Activated T-cell treated with anti-CD3 and anti-CD28 coated beads, Interleukin-2, amount 50 U/mL, for 4 hours (primary cell): ENCODE data around the gene TTC16. TPM values are rescaled to one million over a fixed set of nuclear protein-coding genes. Genes with fewer than 3 reads are reported as not detected.

Experiments used
- ATAC-seq, 2 donors: fragments of 200-7000 bp; cut with Tn5 transposase; one replicate each; pipeline ENCODE4 v1.10.0; 2021
- DNase-seq: peaks from one replicate; pipeline ENCODE4 v3.0.0-alpha.2; 2020
- H3K27me3 Mint-ChIP-seq: one replicate; pipeline ENCODE4 v1.8.0; 2021; ENCODE audit warnings: low read depth, mixed read lengths
- H3K36me3 Mint-ChIP-seq: one replicate; pipeline ENCODE4 v1.8.0; 2022; ENCODE audit warnings: mixed read lengths; ENCODE audit not compliant: insufficient read depth
- H3K4me1 Mint-ChIP-seq: one replicate; pipeline ENCODE4 v1.8.0; 2021; ENCODE audit warnings: low read depth, mixed read lengths
- H3K4me3 Mint-ChIP-seq: one replicate; pipeline ENCODE4 v1.8.0; 2021; ENCODE audit warnings: mild to moderate bottlenecking, moderate library complexity, mixed read lengths
- H3K9me3 Mint-ChIP-seq: one replicate; pipeline ENCODE4 v1.8.0; 2021; ENCODE audit warnings: mixed read lengths
- total RNA-seq, 3 donors: library from RNA; stranded (reverse); gene quantifications; one replicate each; pipeline ENCODE4 v1.2.1, GENCODE V29; 2021

The TTC16 gene
- total RNA-seq, 3 donors from 2014 or later, result 0.37 to 0.58 (median 0.57) TPM

GRCh38 chr9:127689329-127690000 lies 26.4 kb upstream of the TTC16 start:
- Mint-ChIP-seq H3K27me3 (peaks cover 2% of the 10 kb centered on the region), H3K36me3 (peaks cover 2% of the 10 kb centered on the region), H3K4me3 (no peak overlapping the region), H3K4me1 (no peaks in the 10 kb centered on the region), H3K9me3 (no peaks in the 10 kb centered on the region)
- ATAC-seq (no peak), DNase-seq (no peak)

- Mint-ChIP-seq H3K27me3 (no peaks in the 10 kb centered on the region), H3K9me3 (no peaks in the 10 kb centered on the region), H3K36me3 (peaks cover 2% of the 10 kb centered on the region), H3K4me3 (no peak overlapping the region), H3K4me1 (no peaks in the 10 kb centered on the region)
- ATAC-seq (no peak), DNase-seq (no peak)
These were observed 25.1 kb upstream of the TTC16 start for GRCh38 chr9:127690735-127691134.

GRCh38 chr9:127692071-127692470 lies 23.8 kb upstream of the TTC16 start:
- Mint-ChIP-seq H3K4me1 (no peaks in the 10 kb centered on the region), H3K4me3 (no peak overlapping the region), H3K27me3 (no peaks in the 10 kb centered on the region)

GRCh38 chr9:127693143-127693542 lies 22.7 kb upstream of the TTC16 start:
- no peak for ATAC-seq
- Mint-ChIP-seq H3K36me3 (peaks cover 2% of the 10 kb centered on the region), H3K9me3 (no peaks in the 10 kb centered on the region), H3K4me3 (no peak overlapping the region), H3K27me3 (no peaks in the 10 kb centered on the region), H3K4me1 (peaks cover under 1% of the 10 kb centered on the region)
- DNase-seq, result no peak

More at GRCh38 chr9:127692071-127692470, 23.8 kb upstream of the TTC16 start:
- Mint-ChIP-seq H3K9me3 (no peaks in the 10 kb centered on the region), H3K36me3 (peaks cover 2% of the 10 kb centered on the region)
- no peak for ATAC-seq
- no peak for DNase-seq

GRCh38 chr9:127693697-127694096 lies 22.2 kb upstream of the TTC16 start:
- Mint-ChIP-seq H3K9me3 (no peaks in the 10 kb centered on the region), H3K27me3 (no peaks in the 10 kb centered on the region), H3K36me3 (peaks cover 2% of the 10 kb centered on the region), H3K4me1 (peaks cover 2% of the 10 kb centered on the region), H3K4me3 (no peak overlapping the region)
- ATAC-seq (no peak), DNase-seq (no peak)

- Mint-ChIP-seq H3K36me3 (peaks cover 2% of the 10 kb centered on the region), H3K27me3 (peaks cover 2% of the 10 kb centered on the region), H3K4me3 (no peak overlapping the region), H3K9me3 (no peaks in the 10 kb centered on the region), H3K4me1 (peaks cover 10% of the 10 kb centered on the region)
- no peak for DNase-seq
- no peak for ATAC-seq
These were observed 20.8 kb upstream of the TTC16 start for GRCh38 chr9:127694890-127695720.

GRCh38 chr9:127697575-127697974 lies 18.3 kb upstream of the TTC16 start:
- Mint-ChIP-seq H3K9me3 (no peaks in the 10 kb centered on the region), H3K4me1 (peaks cover 13% of the 10 kb centered on the region), H3K27me3 (peaks cover 2% of the 10 kb centered on the region), H3K4me3 (no peak overlapping the region), H3K36me3 (no peaks in the 10 kb centered on the region)
- no peak for DNase-seq
- no peak for ATAC-seq

- no peak for ATAC-seq
- Mint-ChIP-seq H3K4me1 (peaks cover 13% of the 10 kb centered on the region), H3K27me3 (peaks cover 2% of the 10 kb centered on the region), H3K4me3 (no peak overlapping the region), H3K9me3 (no peaks in the 10 kb centered on the region), H3K36me3 (no peaks in the 10 kb centered on the region)
- DNase-seq, result no peak
These were observed 17.5 kb upstream of the TTC16 start for GRCh38 chr9:127698386-127698785.

- H3K27me3 Mint-ChIP-seq, result peaks cover 2% of the 10 kb centered on the region
- ATAC-seq (peak; percentile 100), DNase-seq (peak; percentile 74)
- no peaks in the 10 kb centered on the region for H3K9me3 Mint-ChIP-seq
- H3K4me1 Mint-ChIP-seq, result peaks cover 13% of the 10 kb centered on the region
- H3K36me3 Mint-ChIP-seq, result no peaks in the 10 kb centered on the region
- H3K4me3 Mint-ChIP-seq, result peak overlapping the region; percentile 69
These were observed 16.8 kb upstream of the TTC16 start for GRCh38 chr9:127698985-127699670.

- Mint-ChIP-seq H3K36me3 (no peaks in the 10 kb centered on the region), H3K4me3 (no peak overlapping the region), H3K27me3 (peaks cover 2% of the 10 kb centered on the region), H3K4me1 (peaks cover 13% of the 10 kb centered on the region), H3K9me3 (no peaks in the 10 kb centered on the region)
- ATAC-seq (no peak), DNase-seq (no peak)
These were observed 15.7 kb upstream of the TTC16 start for GRCh38 chr9:127700140-127700539.

- DNase-seq (no peak), ATAC-seq (no peak)
- H3K4me3 Mint-ChIP-seq, result no peak overlapping the region
- peaks cover 2% of the 10 kb centered on the region for H3K27me3 Mint-ChIP-seq
- H3K36me3 Mint-ChIP-seq, result no peaks in the 10 kb centered on the region
- H3K9me3 Mint-ChIP-seq, result no peaks in the 10 kb centered on the region
- peaks cover 13% of the 10 kb centered on the region for H3K4me1 Mint-ChIP-seq
These were observed 15.2 kb upstream of the TTC16 start for GRCh38 chr9:127700594-127701255.

- Mint-ChIP-seq H3K9me3 (no peaks in the 10 kb centered on the region), H3K4me1 (peaks cover 21% of the 10 kb centered on the region), H3K27me3 (peaks cover 2% of the 10 kb centered on the region), H3K4me3 (no peak overlapping the region), H3K36me3 (no peaks in the 10 kb centered on the region)
- DNase-seq (no peak), ATAC-seq (no peak)
These were observed 12.5 kb upstream of the TTC16 start for GRCh38 chr9:127703289-127703946.

- H3K36me3 Mint-ChIP-seq, result no peaks in the 10 kb centered on the region
- no peak overlapping the region for H3K4me3 Mint-ChIP-seq
- ATAC-seq (no peak), DNase-seq (no peak)
- H3K4me1 Mint-ChIP-seq, result peaks cover 16% of the 10 kb centered on the region
- no peaks in the 10 kb centered on the region for H3K27me3 Mint-ChIP-seq
- no peaks in the 10 kb centered on the region for H3K9me3 Mint-ChIP-seq
These were observed 10.1 kb upstream of the TTC16 start for GRCh38 chr9:127705577-127706379.
